H1 (cell line): ENCODE measurements around the gene GRID1. TPM values are rescaled to one million over a fixed set of nuclear protein-coding genes. Genes with fewer than 3 reads are reported as not detected.

ENCODE experiments used
- CHD7 ChIP-seq: fragments of 300-600 bp; sonication (generic); IDR thresholded peaks from 2 replicates; pipeline ENCODE4 v1.7.1; 2012; ENCODE audit warnings: low read length, moderate library complexity, mild to moderate bottlenecking, inconsistent platforms; ENCODE audit not compliant: insufficient replicate concordance
- EP300 ChIP-seq, 2 experiments: IDR thresholded peaks; 1 replicate in 1 of 2; 2 replicates in 1 of 2; pipeline ENCODE4 v1.6.1; 2011 to 2012; ENCODE audit warnings: low read depth in 2 of 2, low read length in 2 of 2, mild to moderate bottlenecking in 2 of 2, borderline replicate concordance in 1 of 2, inconsistent platforms in 1 of 2, moderate library complexity in 1 of 2
- JUND ChIP-seq: IDR thresholded peaks from 2 replicates; pipeline ENCODE4 v1.6.1; 2011; ENCODE audit warnings: mild to moderate bottlenecking, improper control_type of control experiment, low read length
- USF2 ChIP-seq: IDR thresholded peaks from 2 replicates; pipeline ENCODE4 v1.6.1; 2011; ENCODE audit warnings: low read length, improper control_type of control experiment
- polyA plus RNA-seq, 7 experiments: library from polyadenylated mRNA; depleted of rRNA in 3 of 7; stranded (reverse) in 5 of 7; unstranded in 2 of 7; fragments of >200 nt in 5 of 7; fragments of 200-250 nt in 2 of 7; gene quantifications; 1 replicate in 5 of 7; 2 replicates in 1 of 7; 4 replicates in 1 of 7; pipeline versions ENCODE4 v1.2.1 to v1.2.3, GENCODE V29; 2011 to 2013; ENCODE audit warnings: missing spikeins in 2 of 7, mixed read lengths in 2 of 7
- total RNA-seq: library from RNA; stranded (reverse); fragmentation: NEBNext Ultra II Directional; extraction: Animal tissue kit (Norgen Biotek cat#: 25700); gene quantifications from 2 replicates; pipeline ENCODE4 v1.2.1, GENCODE V29; 2021

The GRID1 gene
- total and polyA plus RNA-seq, 2 of the 8 experiments (the other 6 are each of a cell fraction or from before 2014, with no cell fraction given): 0.22 to 0.30 TPM

DNA sequence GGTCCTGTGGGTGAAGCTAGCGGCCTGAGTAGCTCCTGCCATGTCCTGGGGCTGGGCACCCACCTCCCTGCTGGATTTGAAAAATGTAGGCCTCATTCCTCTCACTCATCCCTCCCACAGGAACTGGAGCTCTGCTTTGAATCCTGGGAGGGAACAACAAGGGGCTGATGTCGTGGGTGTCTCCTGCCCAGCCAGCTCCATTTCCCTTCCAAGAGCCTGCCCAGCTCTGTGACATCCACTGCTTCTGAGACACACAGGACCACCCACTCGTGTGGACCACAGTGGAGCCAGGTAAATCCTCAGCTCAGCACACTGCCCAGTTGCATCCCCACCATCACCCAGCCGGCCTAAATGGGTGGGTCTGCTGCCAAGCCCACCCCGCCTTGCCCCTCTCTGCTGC, 579.2 kb downstream of the GRID1 start (continued):
- TF ChIP-seq JUND (no peak), CHD7 (no peak), USF2 (no peak), EP300 (IDR thresholded peaks at IDR 0.05; ENCODE audit: borderline replicate concordance in 1 of 2, low read depth in 2 of 2, low read length in 2 of 2) (no peak)
